GM10847 (cell line): ENCODE measurements around the gene DDX39A.

Experiments used
- POLR2A ChIP-seq: IDR thresholded peaks from 2 replicates; pipeline ENCODE4 v1.6.1; 2011; ENCODE audit not compliant: insufficient read length; ENCODE audit errors: extremely low read depth

DDX39A gene

DNA sequence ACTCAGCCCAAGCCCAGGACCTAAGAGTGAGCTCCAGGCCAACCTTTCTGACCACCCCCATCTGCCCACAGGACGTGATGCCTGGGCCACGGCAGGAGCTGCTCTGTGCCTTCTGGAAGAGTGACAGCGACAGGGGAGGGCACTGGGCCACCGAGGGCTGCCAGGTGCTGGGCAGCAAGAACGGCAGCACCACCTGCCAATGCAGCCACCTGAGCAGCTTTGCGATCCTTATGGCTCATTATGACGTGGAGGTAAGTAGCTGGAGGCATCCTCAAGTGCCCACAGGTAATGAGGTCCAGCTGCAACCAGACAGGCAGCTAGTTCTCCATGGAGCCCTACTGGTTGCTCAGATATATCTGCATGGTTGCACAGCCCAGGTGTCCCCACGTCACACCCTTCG, 14.8 kb downstream of the DDX39A start:
- no peak for TF ChIP-seq POLR2A

- no peak for TF ChIP-seq POLR2A
These were observed 16.6 kb downstream of the DDX39A start for GRCh38 chr19:14402332-14403144.

- no peak for TF ChIP-seq POLR2A
These were observed 17.5 kb downstream of the DDX39A start for GRCh38 chr19:14401468-14402195.

- TF ChIP-seq POLR2A, result no peak
These were observed 18.1 kb downstream of the DDX39A start for GRCh38 chr19:14400951-14401431.

- TF ChIP-seq POLR2A, result no peak
These were observed 23.3 kb downstream of the DDX39A start for GRCh38 chr19:14395710-14396336.

DNA sequence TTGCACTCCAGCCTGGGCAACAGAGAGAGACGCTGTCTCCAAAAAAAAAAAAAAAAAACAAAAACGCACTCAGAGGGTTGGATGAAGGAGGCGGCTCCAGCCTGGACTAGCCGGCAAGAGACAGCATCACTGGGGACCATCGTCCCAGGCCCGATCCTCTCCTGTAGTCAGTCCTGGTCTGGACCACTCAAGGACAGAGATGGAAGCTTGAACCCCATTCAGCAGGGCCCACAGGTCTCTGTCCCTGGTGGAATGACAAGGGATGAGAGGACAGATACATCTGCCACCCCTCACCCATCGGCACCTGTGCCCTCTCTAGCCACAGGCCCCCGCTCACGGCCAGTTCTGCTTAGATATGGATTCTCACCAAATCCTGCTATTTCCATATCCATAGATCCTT, 23.9 kb downstream of the DDX39A start:
- no peak for TF ChIP-seq POLR2A

- no peak for TF ChIP-seq POLR2A
These were observed 25.0 kb downstream of the DDX39A start for GRCh38 chr19:14394167-14394566.

- TF ChIP-seq POLR2A, result no peak
These were observed 25.8 kb downstream of the DDX39A start for GRCh38 chr19:14393329-14393728.

- TF ChIP-seq POLR2A, result no peak
These were observed 27.9 kb downstream of the DDX39A start for GRCh38 chr19:14391156-14391821.

- TF ChIP-seq POLR2A, result no peak
These were observed 28.6 kb downstream of the DDX39A start for GRCh38 chr19:14390548-14390947.

DNA sequence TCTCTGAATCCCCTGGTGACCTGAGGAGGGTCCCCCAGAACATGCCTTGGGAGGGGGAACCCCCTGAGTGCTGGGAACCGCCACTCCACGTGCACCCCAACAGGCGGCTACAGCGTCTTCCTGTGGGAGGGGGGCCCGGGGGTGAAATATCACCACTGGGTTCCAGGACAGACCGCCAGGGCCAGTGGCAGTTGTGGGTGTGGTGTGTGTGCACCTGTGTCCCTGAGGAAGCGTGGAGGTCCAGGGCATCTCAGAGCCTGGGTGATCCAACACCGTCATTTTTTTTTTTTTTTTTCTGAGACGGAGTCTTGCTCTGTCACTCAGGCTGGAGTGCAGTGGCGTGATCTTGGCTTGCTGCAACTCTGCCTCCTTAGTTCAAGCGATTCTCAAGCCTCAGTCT, 33.6 kb downstream of the DDX39A start:
- TF ChIP-seq POLR2A, result no peak

- no peak for TF ChIP-seq POLR2A
These were observed 35.2 kb downstream of the DDX39A start for GRCh38 chr19:14383661-14384555.

- TF ChIP-seq POLR2A, result no peak
These were observed 37.3 kb downstream of the DDX39A start for GRCh38 chr19:14381689-14382474.
